GM12878 (cell line): Measurements from ENCODE around the gene TMEM214. TPM values are rescaled to one million over a fixed set of nuclear protein-coding genes. Genes with fewer than 3 reads are reported as not detected.

Experiments
- ATAC-seq: fragments of 200-7000 bp; cut with Tn5 transposase; 3 replicates; pipeline ENCODE4 v1.9.1; 2020; ENCODE audit warnings: mild to moderate bottlenecking, moderate library complexity
- BruUV-seq: library from RNA; stranded (reverse); fragments of 400-500 nt; replicated peaks from 2 replicates; lab custom pipeline; 2021; lab: Mats Ljungman, UMichigan
- CTCF ChIA-PET: fragments of 300-600 bp; sonication (Branson Sonifier 250); formaldehyde crosslinking; extraction: SDS; loops from one replicate; lab custom pipeline; 2021; ENCODE audit warnings: inconsistent platforms; lab: Yijun Ruan, JAX
- POLR2A ChIA-PET: fragments of 350-600 bp; formaldehyde crosslinking; extraction: SDS; loops from one replicate; lab custom pipeline; 2021; ENCODE audit warnings: inconsistent platforms; lab: Charles Lee
- RAD21 ChIA-PET: fragments of 300-600 bp; sonication (Branson Sonifier 250); formaldehyde crosslinking; loops from one replicate; lab custom pipeline; 2023; ENCODE audit warnings: antibody characterized with exemption; ENCODE audit not compliant: unreplicated experiment; lab: Charles Lee
- SMC1A ChIA-PET: fragments of 300-600 bp; sonication (Branson Sonifier 250); formaldehyde crosslinking; loops from one replicate; lab custom pipeline; 2023; ENCODE audit not compliant: unreplicated experiment, uncharacterized antibody; lab: Charles Lee
- DNase-seq: peaks from one replicate; pipeline ENCODE4 v3.0.0-alpha.2; 2011; ENCODE audit warnings: low read depth, low spot score
- FAIRE-seq: peaks from 3 replicates; lab custom pipeline; 2011; peaks lifted over from hg19 to GRCh38; lab: Jason Lieb, UNC
- H2AFZ ChIP-seq: 2 replicates; pipeline ENCODE4 v1.6.0; 2011; ENCODE audit warnings: low read depth, low read length, control low read depth; ENCODE audit not compliant: control insufficient read depth
- H3K27ac ChIP-seq: 2 replicates; pipeline ENCODE4 v1.5.1; 2011; ENCODE audit warnings: control low read depth; ENCODE audit not compliant: control insufficient read depth, insufficient read depth
- H3K27me3 ChIP-seq, 2 experiments: replicated peaks in 1 of 2; 2 replicates each; pipeline versions ENCODE4 v1.6.0 to v1.6.1; 2011; ENCODE audit warnings: low read length in 1 of 2; ENCODE audit not compliant: control insufficient read depth in 2 of 2, insufficient read depth in 2 of 2
- H3K36me3 ChIP-seq, 2 experiments: 2 replicates each; pipeline ENCODE4 v1.5.1; 2011; ENCODE audit warnings: low read length in 1 of 2; ENCODE audit not compliant: control insufficient read depth in 2 of 2, insufficient read depth in 2 of 2
- H3K4me1 ChIP-seq: 2 replicates; pipeline ENCODE4 v1.6.1; 2011; ENCODE audit warnings: mild to moderate bottlenecking, low read length, moderate library complexity, mixed read lengths; ENCODE audit not compliant: control insufficient read depth, insufficient read depth
- H3K4me2 ChIP-seq: 2 replicates; pipeline ENCODE4 v1.6.0; 2011; ENCODE audit warnings: control low read depth; ENCODE audit not compliant: control insufficient read depth, insufficient read depth
- H3K4me3 ChIP-seq: fragments of 200-600 bp; sonication (generic); 2 replicates; pipeline ENCODE4 v1.5.1; 2016
- H3K79me2 ChIP-seq: 2 replicates; pipeline ENCODE4 v1.6.0; 2011; ENCODE audit warnings: low read length; ENCODE audit not compliant: control insufficient read depth, insufficient read depth
- H3K9ac ChIP-seq: 2 replicates; pipeline ENCODE4 v1.8.0; 2011; ENCODE audit warnings: low read length, control low read depth, mixed read lengths; ENCODE audit not compliant: control insufficient read depth, insufficient read depth
- H3K9me3 ChIP-seq: replicated peaks from 3 replicates; pipeline ENCODE4 v1.5.1; 2011; ENCODE audit warnings: mild to moderate bottlenecking, low read length; ENCODE audit not compliant: control insufficient read depth, insufficient read depth
- H4K20me1 ChIP-seq: 2 replicates; pipeline ENCODE4 v1.6.0; 2011; ENCODE audit not compliant: control insufficient read depth, insufficient read depth
- DPF2 ChIP-seq: fragments of 450-650 bp; IDR thresholded peaks from 2 replicates; pipeline ENCODE4 v1.6.1; 2017; ENCODE audit warnings: mild to moderate bottlenecking
- EGR1 ChIP-seq, 2 experiments: IDR thresholded peaks; 1 replicate in 1 of 2; 2 replicates in 1 of 2; pipeline ENCODE4 v1.6.1; 2011 to 2012; ENCODE audit warnings: low read depth in 2 of 2, low read length in 2 of 2, borderline replicate concordance in 1 of 2, mild to moderate bottlenecking in 1 of 2, moderate library complexity in 1 of 2
- ELK1 ChIP-seq: IDR thresholded peaks from 2 replicates; pipeline ENCODE4 v1.6.1; 2012; ENCODE audit warnings: low read depth, low read length, improper control_type of control experiment
- FOXM1 ChIP-seq: IDR thresholded peaks from 2 replicates; pipeline ENCODE4 v1.6.1; 2012; ENCODE audit warnings: low read depth, mild to moderate bottlenecking, inconsistent platforms, low read length, moderate library complexity
- GATAD2B ChIP-seq: fragments of 450-650 bp; conservative IDR thresholded peaks from 2 replicates; pipeline ENCODE4 v1.6.1; 2017; ENCODE audit warnings: low read depth, mild to moderate bottlenecking, moderate library complexity
- HDGF ChIP-seq: fragments of 450-650 bp; IDR thresholded peaks from 2 replicates; pipeline ENCODE4 v1.6.1; 2016; ENCODE audit warnings: antibody characterized with exemption
- IKZF1 ChIP-seq: fragments of 450-650 bp; conservative IDR thresholded peaks from 2 replicates; pipeline ENCODE4 v1.6.1; 2017; ENCODE audit warnings: antibody characterized with exemption, mild to moderate bottlenecking
- MEF2A ChIP-seq: IDR thresholded peaks from 2 replicates; pipeline ENCODE4 v1.6.1; 2011; ENCODE audit warnings: low read depth, mild to moderate bottlenecking, low read length, moderate library complexity; ENCODE audit not compliant: insufficient read depth
- MLLT1 ChIP-seq: fragments of 450-650 bp; IDR thresholded peaks from 2 replicates; pipeline ENCODE4 v1.6.1; 2016; ENCODE audit warnings: mild to moderate bottlenecking
- NBN ChIP-seq: fragments of 450-650 bp; IDR thresholded peaks from 2 replicates; pipeline ENCODE4 v1.6.1; 2016
- NFYB ChIP-seq: IDR thresholded peaks from 2 replicates; pipeline ENCODE4 v1.6.1; 2011; ENCODE audit warnings: low read depth, mild to moderate bottlenecking, low read length, improper control_type of control experiment, moderate library complexity; ENCODE audit not compliant: insufficient read depth
- PAX8 ChIP-seq: fragments of 450-650 bp; IDR thresholded peaks from 2 replicates; pipeline ENCODE4 v1.6.1; 2017; ENCODE audit warnings: mild to moderate bottlenecking, moderate library complexity
- SREBF1 ChIP-seq: IDR thresholded peaks from 2 replicates; pipeline ENCODE4 v1.6.1; 2012; ENCODE audit warnings: mild to moderate bottlenecking, low read length
- SRF ChIP-seq, 2 experiments: IDR thresholded peaks; 2 replicates each; pipeline ENCODE4 v1.6.1; 2011; ENCODE audit warnings: low read depth in 2 of 2, low read length in 2 of 2, mild to moderate bottlenecking in 1 of 2, moderate library complexity in 1 of 2
- ZNF274 ChIP-seq: IDR thresholded peaks from one replicate; pipeline ENCODE4 v1.8.0; 2011; ENCODE audit not compliant: insufficient read length, insufficient read depth
- WGBS: methylation state at CpG from one replicate; pipeline ENCODE4 v1.1.6; 2016; ENCODE audit warnings: low lambda C conversion rate; ENCODE audit not compliant: insufficient replicate concordance, insufficient coverage; ENCODE audit errors: missing lambda C conversion rate; 5-methylcytosine and 5-hydroxymethylcytosine counted together
- in situ Hi-C: fragments of 300-500 bp; cut with MboI; formaldehyde crosslinking; loops from 9 replicates; pipeline ENCODE4 v1.14.3; 2018; ENCODE audit warnings: mixed read lengths
- intact Hi-C: fragments of 100-400 bp; cut with micrococcal nuclease; formaldehyde crosslinking; loops from one replicate; pipeline ENCODE4 v1.14.2; 2022; ENCODE audit not compliant: unreplicated experiment
- polyA plus RNA-seq, 11 experiments: library from polyadenylated mRNA; depleted of rRNA in 4 of 11; unstranded in 6 of 11; stranded (reverse) in 5 of 11; fragments of >200 nt; fragmentation: Nextera tagmentation in 4 of 11; fragmentation: Illumina TruSeq in 1 of 11; extraction: Ambion mirVana in 4 of 11; extraction: Trizol in 1 of 11; gene quantifications; 1 replicate in 1 of 11; 2 replicates in 10 of 11; pipeline versions ENCODE4 v1.2.1 to v1.2.3, GENCODE V29; 2011 to 2016; ENCODE audit warnings: inconsistent platforms in 2 of 11, missing spikeins in 2 of 11, low read depth in 1 of 11
- total RNA-seq, 4 experiments: library from RNA; depleted of rRNA in 3 of 4; stranded (reverse); fragments of >200 nt in 3 of 4; fragmentation: Illumina TruSeq in 1 of 4; extraction: Trizol in 1 of 4; gene quantifications; 2 replicates each; pipeline versions ENCODE4 v1.2.1 to v1.2.3, GENCODE V29; 2013 to 2021
- TF ChIP-seq, protein P1 (sequence below): fragments of 450-650 bp; IDR thresholded peaks from 2 replicates; pipeline ENCODE4 v1.6.1; 2017; ENCODE audit warnings: mild to moderate bottlenecking, low read depth, inconsistent platforms; ENCODE audit not compliant: poor library complexity, severe bottlenecking
- TF ChIP-seq, protein P2 (sequence below): fragments of 150-350 bp; IDR thresholded peaks from 2 replicates; pipeline ENCODE4 v1.6.1; 2014; ENCODE audit warnings: mild to moderate bottlenecking, low read depth, low read length

Gene TMEM214
- total and polyA plus RNA-seq, 10 of the 15 experiments (the other 5 are each of a cell fraction or from before 2014, with no cell fraction given) = 10.4 to 79.2 (median 45.0) TPM

- TF ChIP-seq PAX8 (no peak), GATAD2B (no peak)
- TF ChIP-seq, protein P1, sequence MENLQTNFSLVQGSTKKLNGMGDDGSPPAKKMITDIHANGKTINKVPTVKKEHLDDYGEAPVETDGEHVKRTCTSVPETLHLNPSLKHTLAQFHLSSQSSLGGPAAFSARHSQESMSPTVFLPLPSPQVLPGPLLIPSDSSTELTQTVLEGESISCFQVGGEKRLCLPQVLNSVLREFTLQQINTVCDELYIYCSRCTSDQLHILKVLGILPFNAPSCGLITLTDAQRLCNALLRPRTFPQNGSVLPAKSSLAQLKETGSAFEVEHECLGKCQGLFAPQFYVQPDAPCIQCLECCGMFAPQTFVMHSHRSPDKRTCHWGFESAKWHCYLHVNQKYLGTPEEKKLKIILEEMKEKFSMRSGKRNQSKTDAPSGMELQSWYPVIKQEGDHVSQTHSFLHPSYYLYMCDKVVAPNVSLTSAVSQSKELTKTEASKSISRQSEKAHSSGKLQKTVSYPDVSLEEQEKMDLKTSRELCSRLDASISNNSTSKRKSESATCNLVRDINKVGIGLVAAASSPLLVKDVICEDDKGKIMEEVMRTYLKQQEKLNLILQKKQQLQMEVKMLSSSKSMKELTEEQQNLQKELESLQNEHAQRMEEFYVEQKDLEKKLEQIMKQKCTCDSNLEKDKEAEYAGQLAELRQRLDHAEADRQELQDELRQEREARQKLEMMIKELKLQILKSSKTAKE = no peak
These were observed 46.2 kb upstream of the TMEM214 start (continued) for GRCh38 chr2:26986576-26986975.

GRCh38 chr2:26988058-26988860, 44.5 kb upstream of the TMEM214 start:
- Histone ChIP-seq H3K4me1 (no peaks in the 10 kb centered on the region), H3K9me3 (no peaks in the 10 kb centered on the region), H2AFZ (no peak overlapping the region), H3K79me2 (no peaks in the 10 kb centered on the region), H3K9ac (no peak overlapping the region), H3K27ac (no peak overlapping the region), H3K4me3 (no peak overlapping the region), H3K4me2 (no peak overlapping the region), H3K27me3 (peaks cover 5% of the 10 kb centered on the region in 2 experiments), H4K20me1 (no peaks in the 10 kb centered on the region), H3K36me3 (no peaks in the 10 kb centered on the region)
- ChIA-PET RAD21 (no interaction called here), CTCF (interaction anchor here (1.1 kb wide), 1 partner anchor 26 kb away, joined by 3 read pairs; no protein-coding TSS in a partner anchor), SMC1A (interaction anchor here (2.1 kb wide), 1 partner anchor 26 kb away, joined by 6 read pairs; no protein-coding TSS in a partner anchor), POLR2A (no interaction called here)
- BruUV-seq = no TSS peak
- FAIRE-seq (no peak), ATAC-seq (no peak), DNase-seq (no peak)
- in situ Hi-C loops = no loop called here
- intact Hi-C loops = no loop called here
- WGBS = 6% methylated on average over 4 of the region's 4 CpGs
- no peak for TF ChIP-seq IKZF1
- no peak for TF ChIP-seq ZNF274
- TF ChIP-seq, protein P2, sequence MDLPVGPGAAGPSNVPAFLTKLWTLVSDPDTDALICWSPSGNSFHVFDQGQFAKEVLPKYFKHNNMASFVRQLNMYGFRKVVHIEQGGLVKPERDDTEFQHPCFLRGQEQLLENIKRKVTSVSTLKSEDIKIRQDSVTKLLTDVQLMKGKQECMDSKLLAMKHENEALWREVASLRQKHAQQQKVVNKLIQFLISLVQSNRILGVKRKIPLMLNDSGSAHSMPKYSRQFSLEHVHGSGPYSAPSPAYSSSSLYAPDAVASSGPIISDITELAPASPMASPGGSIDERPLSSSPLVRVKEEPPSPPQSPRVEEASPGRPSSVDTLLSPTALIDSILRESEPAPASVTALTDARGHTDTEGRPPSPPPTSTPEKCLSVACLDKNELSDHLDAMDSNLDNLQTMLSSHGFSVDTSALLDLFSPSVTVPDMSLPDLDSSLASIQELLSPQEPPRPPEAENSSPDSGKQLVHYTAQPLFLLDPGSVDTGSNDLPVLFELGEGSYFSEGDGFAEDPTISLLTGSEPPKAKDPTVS = no peak
- TF ChIP-seq MLLT1 = no peak
- TF ChIP-seq ELK1 = no peak
- no peak for TF ChIP-seq NFYB
- TF ChIP-seq EGR1 (IDR thresholded peaks at IDR 0.05; ENCODE audit: borderline replicate concordance in 1 of 2, low read depth in 2 of 2, low read length in 2 of 2) = no peak
- no peak for TF ChIP-seq DPF2
- TF ChIP-seq HDGF = no peak
- no peak for TF ChIP-seq MEF2A
- TF ChIP-seq SREBF1 = no peak
- TF ChIP-seq NBN = no peak
- no peak for TF ChIP-seq SRF (IDR thresholded peaks at IDR 0.05; ENCODE audit: low read depth in 2 of 2, low read length in 2 of 2)
- TF ChIP-seq FOXM1 = no peak
